ENCODE measurements around the gene RUBCN.
"Not testable (repeated sequence)": the region's sequence is repeated elsewhere in the genome, so short reads cannot be mapped to it uniquely, and the experiment has no call there.

Gene RUBCN

GRCh38 chr3:197733042-197733441 lies 3.7 kb downstream of the RUBCN start:
- no peak for DNase-seq

GRCh38 chr3:197731483-197731882 lies 5.2 kb downstream of the RUBCN start:
- DNase-seq: not testable (repeated sequence)

- not testable (repeated sequence) for DNase-seq
These were observed 5.9 kb downstream of the RUBCN start for GRCh38 chr3:197730770-197731169.

GRCh38 chr3:197730200-197730599 lies 6.5 kb downstream of the RUBCN start:
- DNase-seq: no peak

GRCh38 chr3:197728487-197728886 lies 8.2 kb downstream of the RUBCN start:
- DNase-seq: no peak

GRCh38 chr3:197727878-197728277 lies 8.8 kb downstream of the RUBCN start:
- DNase-seq: not testable (repeated sequence)

- DNase-seq: no peak
These were observed 14.0 kb downstream of the RUBCN start for GRCh38 chr3:197722734-197723133.

GRCh38 chr3:197720694-197721093 lies 16.0 kb downstream of the RUBCN start:
- DNase-seq: no peak

GRCh38 chr3:197718891-197719290 lies 17.8 kb downstream of the RUBCN start:
- no peak for DNase-seq

- DNase-seq: no peak
These were observed 22.5 kb downstream of the RUBCN start for GRCh38 chr3:197714251-197714650.

- DNase-seq: no peak
These were observed 23.3 kb downstream of the RUBCN start for GRCh38 chr3:197713477-197713822.

- DNase-seq: peak; percentile 84
These were observed 24.6 kb downstream of the RUBCN start for GRCh38 chr3:197711973-197712707.

- DNase-seq: not testable (repeated sequence)
These were observed 25.7 kb downstream of the RUBCN start for GRCh38 chr3:197710965-197711364.

- DNase-seq: no peak
These were observed 27.6 kb downstream of the RUBCN start for GRCh38 chr3:197709135-197709534.

- DNase-seq: no peak
These were observed 30.0 kb downstream of the RUBCN start for GRCh38 chr3:197706658-197707057.

- no peak for DNase-seq
These were observed 34.9 kb downstream of the RUBCN start for GRCh38 chr3:197701841-197702240.

GRCh38 chr3:197700095-197700494 lies 36.6 kb downstream of the RUBCN start:
- DNase-seq: no peak

- DNase-seq: no peak
These were observed 39.3 kb downstream of the RUBCN start for GRCh38 chr3:197697355-197697754.

- no peak for DNase-seq
These were observed 42.5 kb downstream of the RUBCN start for GRCh38 chr3:197694251-197694650.

- no peak for DNase-seq
These were observed 44.1 kb downstream of the RUBCN start for GRCh38 chr3:197692641-197693040.

- DNase-seq: no peak
These were observed 46.0 kb downstream of the RUBCN start for GRCh38 chr3:197690754-197691153.

- DNase-seq: no peak
These were observed 49.1 kb downstream of the RUBCN start for GRCh38 chr3:197687570-197687969.

GRCh38 chr3:197686899-197687298 lies 49.8 kb downstream of the RUBCN start:
- no peak for DNase-seq

- no peak for DNase-seq
These were observed 51.2 kb downstream of the RUBCN start for GRCh38 chr3:197685546-197685945.

GRCh38 chr3:197683191-197683590 lies 53.5 kb downstream of the RUBCN start:
- no peak for DNase-seq
